GM19397 (cell line): Measurements from ENCODE around the gene NSUN4.
"Not testable (repeated sequence)": the region's sequence is repeated elsewhere in the genome, so short reads cannot be mapped to it uniquely, and the experiment has no call there.

ENCODE experiments used
- ATAC-seq: cut with Tn5 transposase; IDR thresholded peaks from one replicate; pipeline ENCODE4 v1.9.1; 2021; ENCODE audit warnings: mild to moderate bottlenecking, moderate library complexity; ENCODE audit not compliant: unreplicated experiment

Gene NSUN4

GRCh38 chr1:46364612-46365011 lies 24.0 kb downstream of the NSUN4 start:
- ATAC-seq, result no peak

GRCh38 chr1:46365796-46366195 lies 25.2 kb downstream of the NSUN4 start:
- ATAC-seq, result not testable (repeated sequence)

DNA sequence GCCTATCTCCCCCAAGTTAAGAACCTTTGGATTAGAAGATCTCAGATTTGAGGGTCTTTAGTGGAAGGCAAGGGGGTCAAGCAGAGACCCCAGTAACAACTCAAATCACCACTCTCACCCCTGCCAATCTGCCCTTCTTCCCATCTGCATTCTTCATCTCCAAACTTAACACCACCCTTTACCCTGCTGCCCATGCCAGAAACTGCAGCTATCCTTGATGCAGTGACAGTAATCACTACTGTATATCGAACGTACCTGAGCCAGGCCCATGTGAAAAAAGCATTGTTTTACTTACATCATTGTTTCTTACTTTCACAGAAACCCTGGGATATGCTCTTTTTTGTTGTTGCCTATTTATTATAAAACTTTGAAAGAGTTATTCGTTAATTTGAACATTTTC lies 26.5 kb downstream of the NSUN4 start:
- ATAC-seq, result no peak

DNA sequence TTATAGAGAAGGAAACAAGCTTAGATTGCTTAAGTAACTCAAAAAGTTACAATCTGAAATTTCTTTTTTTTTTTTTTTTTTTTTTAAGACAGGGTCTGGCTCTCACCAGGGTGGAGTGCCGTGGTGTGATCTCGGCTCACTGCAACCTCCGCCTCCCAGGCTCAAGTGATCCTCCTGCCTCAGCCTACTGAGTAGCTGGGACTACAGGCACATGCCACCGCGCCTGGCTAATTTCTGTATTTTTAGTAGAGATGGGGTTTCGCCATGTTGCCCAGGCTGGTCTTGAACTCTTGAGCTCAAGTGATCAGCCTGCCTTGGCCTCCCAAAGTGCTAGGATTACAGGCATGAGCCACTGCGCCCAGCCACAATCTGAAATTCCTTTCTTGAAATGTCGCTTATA lies 27.1 kb downstream of the NSUN4 start:
- ATAC-seq, result not testable (repeated sequence)

DNA sequence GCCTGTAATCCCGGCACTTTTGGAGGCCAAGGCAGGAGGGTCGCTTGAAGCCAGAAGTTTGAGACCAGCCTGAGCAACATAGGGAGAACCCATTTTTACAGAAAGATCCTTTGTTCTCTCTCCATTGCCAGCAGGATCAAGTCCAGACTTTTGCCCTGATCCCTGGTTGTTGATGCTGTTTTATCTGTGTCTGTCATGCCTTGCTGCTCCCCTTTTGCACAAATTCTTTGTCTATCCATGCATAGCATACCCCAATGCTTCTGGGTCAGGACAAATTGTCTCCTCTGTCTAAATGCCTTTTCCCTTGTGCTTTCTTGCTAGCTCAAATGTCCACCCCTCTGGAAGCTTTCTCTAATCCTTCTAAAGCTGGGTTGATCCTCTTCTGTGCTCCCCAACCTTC lies 28.2 kb downstream of the NSUN4 start:
- no peak for ATAC-seq

DNA sequence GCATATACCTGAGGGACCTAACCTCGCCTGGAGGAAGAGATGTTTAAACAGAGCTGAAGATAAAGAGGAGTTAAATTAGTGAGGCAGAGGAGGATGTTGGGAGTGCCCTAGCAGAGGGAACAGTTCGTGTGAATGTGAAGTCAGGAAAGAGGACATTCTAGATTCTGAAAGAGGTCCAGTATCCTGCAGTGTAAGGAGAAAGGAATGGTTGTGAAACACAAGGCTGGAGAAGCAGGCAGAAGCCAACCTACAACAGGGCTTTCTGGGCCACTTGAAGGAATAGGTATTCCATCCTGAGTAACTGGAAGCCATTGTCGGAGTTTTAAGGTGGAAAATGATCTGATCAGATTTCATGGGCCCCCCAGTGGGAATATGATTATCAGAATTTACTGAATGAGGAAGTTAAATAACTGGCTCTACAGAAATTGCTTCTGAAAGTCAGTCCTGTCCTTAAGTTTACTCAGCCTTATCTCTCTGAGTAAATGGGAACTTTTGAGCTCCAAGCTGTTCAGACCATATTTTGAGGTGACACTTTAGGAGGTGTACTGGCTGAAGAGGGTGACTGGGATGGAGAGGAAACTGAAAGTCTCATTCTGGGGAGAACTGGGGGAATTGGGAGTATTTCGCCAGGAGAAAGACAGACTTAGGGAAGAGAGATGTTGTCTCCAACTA lies 29.1 kb downstream of the NSUN4 start:
- ATAC-seq, result no peak

DNA sequence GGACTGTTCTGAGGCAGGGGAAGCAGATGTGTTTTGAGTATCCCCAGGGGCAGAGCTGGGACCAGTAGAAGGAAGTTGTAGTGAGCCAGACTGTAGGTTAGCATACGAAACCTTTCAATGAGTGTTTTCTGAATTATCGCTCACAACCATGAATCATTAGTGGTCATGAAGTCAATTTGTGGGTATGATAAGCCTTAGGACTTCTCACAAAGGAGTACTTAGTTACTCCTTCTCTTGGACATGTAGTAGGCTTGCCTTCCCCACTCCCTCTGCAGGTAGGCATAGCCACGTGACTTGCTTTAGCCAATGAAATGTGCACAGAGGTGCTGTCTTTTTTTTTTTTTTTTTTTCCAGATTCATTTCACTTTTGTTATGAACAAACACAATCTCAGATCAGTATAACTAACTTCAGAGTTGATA lies 29.6 kb downstream of the NSUN4 start:
- no peak for ATAC-seq

GRCh38 chr1:46372431-46372830 lies 31.8 kb downstream of the NSUN4 start:
- ATAC-seq, result no peak

DNA sequence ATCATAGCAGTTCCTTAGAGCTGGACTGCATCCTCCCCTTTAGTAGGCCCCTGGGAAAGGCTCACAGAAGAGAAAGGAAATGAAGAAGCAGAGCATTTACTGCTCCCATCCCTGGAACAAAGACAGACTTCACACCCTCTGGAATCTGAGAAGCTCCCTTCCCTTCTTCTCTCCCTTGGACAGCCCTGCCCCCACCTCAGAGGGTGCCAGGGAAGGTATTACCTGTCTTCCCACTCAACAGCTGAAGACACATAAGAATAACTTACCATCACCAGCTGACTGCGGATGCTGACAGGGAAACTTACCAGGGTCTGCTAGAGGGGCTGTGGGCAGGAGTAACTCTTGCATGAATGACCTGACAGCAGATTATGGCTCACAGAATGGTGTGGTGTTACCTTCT lies 39.4 kb downstream of the NSUN4 start:
- no peak for ATAC-seq

DNA sequence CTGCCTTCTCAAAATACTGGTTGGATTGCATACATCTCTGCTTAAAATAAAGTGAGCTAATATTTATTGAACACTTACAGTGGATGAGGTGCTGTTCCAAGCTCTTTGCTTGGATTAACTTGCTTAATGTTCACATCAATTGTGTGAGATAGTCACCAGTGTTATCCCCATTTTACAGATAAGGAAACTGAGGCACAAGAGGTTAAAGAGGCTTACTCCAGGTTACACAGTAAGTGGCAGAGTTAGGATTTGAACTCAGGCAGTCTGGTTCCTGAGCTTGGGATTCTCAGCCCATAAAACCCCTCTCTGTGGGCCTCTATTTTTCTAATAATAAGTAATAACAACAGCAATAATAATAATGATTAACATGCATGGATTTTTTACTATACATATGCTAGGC lies 39.9 kb downstream of the NSUN4 start:
- ATAC-seq, result no peak

GRCh38 chr1:46393510-46393909 lies 52.9 kb downstream of the NSUN4 start:
- ATAC-seq, result no peak

GRCh38 chr1:46394108-46394871 lies 53.7 kb downstream of the NSUN4 start, which contains the start of gene FAAH:
Gene FAAH, plus strand, starts transcription at chr1:46394317. Its CDS starts 32 bp downstream, at chr1:46394349.
- no peak for ATAC-seq

- ATAC-seq, result no peak
Observed at GRCh38 chr1:46394872-46395465, 54.4 kb downstream of the NSUN4 start.

DNA sequence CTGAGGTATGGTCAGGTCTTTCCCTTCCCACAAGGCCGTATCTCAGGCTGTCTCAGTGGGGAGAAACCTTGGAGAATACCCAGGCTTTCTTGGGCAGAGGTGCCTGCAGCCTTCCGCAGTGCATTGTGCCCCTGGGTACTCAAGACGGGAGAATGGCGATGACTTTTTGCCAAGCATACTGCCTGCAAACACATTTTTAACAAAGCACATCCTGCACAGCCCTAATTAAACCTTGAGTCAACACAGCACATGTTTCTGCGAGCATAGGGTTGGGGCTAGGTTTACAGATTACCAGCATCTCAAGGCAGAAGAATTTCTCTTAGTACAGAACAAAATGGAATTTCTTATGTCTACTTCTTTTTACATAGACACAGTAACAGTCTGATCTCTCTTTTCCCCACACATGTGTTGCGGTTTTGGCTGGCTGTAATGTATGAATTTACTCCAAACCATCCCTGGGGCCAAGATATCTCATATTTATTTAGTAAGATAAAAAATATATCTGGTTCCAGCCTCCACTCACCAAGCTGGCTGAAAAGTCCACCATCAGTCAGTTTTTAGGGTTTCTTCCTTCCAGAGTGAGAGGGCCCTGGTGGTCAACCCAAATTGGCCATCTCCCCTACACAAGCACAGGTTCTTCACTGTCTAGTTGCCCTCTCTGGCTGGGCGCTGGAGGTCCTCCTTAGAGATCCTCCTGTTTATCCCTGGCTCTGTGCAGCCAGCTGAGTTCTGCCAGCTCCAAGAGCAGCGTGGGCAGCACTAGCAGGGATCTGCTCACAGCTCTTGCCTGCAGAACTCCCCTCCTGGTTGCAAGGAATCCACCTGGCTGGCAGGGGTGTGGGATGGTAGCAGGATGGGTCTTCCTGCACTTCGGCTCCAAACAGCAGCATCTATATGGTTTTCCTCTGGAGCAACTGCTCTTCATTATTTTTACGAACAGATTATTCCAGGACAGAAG lies 56.1 kb downstream of the NSUN4 start:
- ATAC-seq, result no peak

GRCh38 chr1:46399307-46399706 lies 58.7 kb downstream of the NSUN4 start:
- no peak for ATAC-seq

DNA sequence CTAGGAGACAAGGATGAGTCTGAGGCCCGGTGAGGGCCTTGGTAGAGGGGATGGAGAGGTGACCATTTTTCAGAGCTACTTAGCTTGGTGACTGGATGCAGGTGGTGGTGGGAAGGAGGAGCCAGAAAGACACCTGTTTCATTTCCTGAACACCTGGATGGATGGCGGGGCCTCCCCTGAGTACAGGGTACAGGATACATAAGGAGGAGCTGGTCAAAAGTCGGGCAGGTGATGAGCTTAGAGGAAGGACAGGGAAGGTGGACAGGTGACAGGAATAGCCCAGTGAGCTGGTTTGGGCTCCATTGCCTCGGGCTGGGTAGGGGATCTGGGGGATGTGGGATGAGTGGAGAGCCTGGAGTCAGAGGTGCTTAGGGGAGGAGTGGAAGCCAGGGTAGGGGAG lies 59.8 kb downstream of the NSUN4 start:
- no peak for ATAC-seq

GRCh38 chr1:46401154-46401913 lies 60.7 kb downstream of the NSUN4 start:
- no peak for ATAC-seq

- no peak for ATAC-seq
Observed at GRCh38 chr1:46401964-46402626, 61.5 kb downstream of the NSUN4 start.

DNA sequence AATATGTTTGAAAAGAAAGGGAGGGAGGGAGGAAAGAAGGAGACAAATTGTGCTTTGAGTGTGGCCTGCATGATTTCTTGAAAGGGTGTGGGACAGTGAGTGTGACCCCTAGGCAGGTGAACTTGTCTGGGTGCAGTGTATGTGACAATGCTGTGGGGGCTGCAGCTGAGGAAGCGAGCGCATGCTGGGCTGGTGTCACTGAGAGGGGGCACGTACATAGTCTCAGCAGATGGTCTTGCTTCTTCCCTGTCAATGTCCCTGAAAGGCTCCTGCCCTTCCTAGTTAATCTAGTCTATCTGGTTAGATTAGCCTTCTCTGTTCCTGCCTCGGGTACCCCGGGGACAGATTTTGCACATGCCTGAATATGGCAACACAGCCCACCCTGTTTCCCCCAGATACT lies 63.3 kb downstream of the NSUN4 start:
- no peak for ATAC-seq
